HEK293T (cell line): Measurements from ENCODE around the gene KRT24.

Source experiments
- ARNT ChIP-seq: fragments of 450-650 bp; IDR thresholded peaks from 2 replicates; pipeline ENCODE4 v1.6.1; 2017; ENCODE audit warnings: mild to moderate bottlenecking
- BHLHE40 ChIP-seq: fragments of 450-650 bp; IDR thresholded peaks from 2 replicates; pipeline ENCODE4 v1.6.1; 2016; ENCODE audit warnings: mild to moderate bottlenecking, moderate library complexity, borderline replicate concordance
- CTBP1 ChIP-seq: fragments of 450-650 bp; IDR thresholded peaks from 2 replicates; pipeline ENCODE4 v1.6.1; 2016; ENCODE audit warnings: borderline replicate concordance
- ELF4 ChIP-seq: fragments of 450-650 bp; IDR thresholded peaks from 2 replicates; pipeline ENCODE4 v1.6.1; 2017; ENCODE audit warnings: antibody characterized with exemption
- FOXA1 ChIP-seq: fragments of 450-650 bp; IDR thresholded peaks from 2 replicates; pipeline ENCODE4 v1.6.1; 2016; ENCODE audit warnings: mild to moderate bottlenecking
- FOXK2 ChIP-seq: fragments of 450-650 bp; IDR thresholded peaks from 2 replicates; pipeline ENCODE4 v1.6.1; 2016; ENCODE audit warnings: mild to moderate bottlenecking
- HDGF ChIP-seq: fragments of 450-650 bp; IDR thresholded peaks from 2 replicates; pipeline ENCODE4 v1.6.1; 2017; ENCODE audit warnings: antibody characterized with exemption, borderline replicate concordance
- L3MBTL2 ChIP-seq: fragments of 450-650 bp; conservative IDR thresholded peaks from 2 replicates; pipeline ENCODE4 v1.6.1; 2016; ENCODE audit warnings: mild to moderate bottlenecking
- SP1 ChIP-seq: fragments of 450-650 bp; IDR thresholded peaks from 2 replicates; pipeline ENCODE4 v1.6.1; 2017
- ZNF384 ChIP-seq: fragments of 450-650 bp; IDR thresholded peaks from 2 replicates; pipeline ENCODE4 v1.6.1; 2016
- TF ChIP-seq, protein P1 (sequence below): fragments of 450-650 bp; IDR thresholded peaks from 2 replicates; pipeline ENCODE4 v1.6.1; 2016

DNA sequence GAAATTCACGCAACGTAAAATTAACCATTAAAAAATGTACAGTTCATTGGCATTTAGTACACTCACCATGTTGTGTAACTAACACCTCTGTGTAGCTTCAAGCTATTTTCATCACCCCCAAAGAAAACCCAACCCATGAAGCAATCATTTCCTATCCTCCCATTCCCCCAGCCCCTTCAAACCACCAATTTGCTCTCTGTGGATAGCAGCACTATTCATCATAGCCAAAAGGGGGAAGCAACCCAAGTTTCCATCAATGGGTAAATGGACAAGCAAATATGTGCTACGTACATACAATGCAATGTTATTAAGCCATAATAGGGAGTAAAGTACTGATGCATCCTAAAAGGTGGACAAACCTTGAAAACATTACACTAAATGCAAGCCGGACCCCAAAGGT, 27.6 kb downstream of the KRT24 start:
- TF ChIP-seq ZNF384 (no peak), FOXK2 (no peak), BHLHE40 (no peak), ARNT (no peak), ELF4 (no peak), SP1 (no peak), FOXA1 (no peak), L3MBTL2 (no peak), HDGF (no peak), CTBP1 (no peak)
- TF ChIP-seq, protein P1, sequence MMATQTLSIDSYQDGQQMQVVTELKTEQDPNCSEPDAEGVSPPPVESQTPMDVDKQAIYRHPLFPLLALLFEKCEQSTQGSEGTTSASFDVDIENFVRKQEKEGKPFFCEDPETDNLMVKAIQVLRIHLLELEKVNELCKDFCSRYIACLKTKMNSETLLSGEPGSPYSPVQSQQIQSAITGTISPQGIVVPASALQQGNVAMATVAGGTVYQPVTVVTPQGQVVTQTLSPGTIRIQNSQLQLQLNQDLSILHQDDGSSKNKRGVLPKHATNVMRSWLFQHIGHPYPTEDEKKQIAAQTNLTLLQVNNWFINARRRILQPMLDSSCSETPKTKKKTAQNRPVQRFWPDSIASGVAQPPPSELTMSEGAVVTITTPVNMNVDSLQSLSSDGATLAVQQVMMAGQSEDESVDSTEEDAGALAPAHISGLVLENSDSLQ: no peak
